KMS-11 (cell line): ENCODE results near the gene ATAD3A.

Source experiments
- H2AFZ ChIP-seq: fragments of 200-600 bp; sonication (generic); 2 replicates; pipeline ENCODE4 v1.6.1; 2016; ENCODE audit warnings: antibody characterized with exemption, mixed run types, low read depth
- H3K27ac ChIP-seq: fragments of 200-600 bp; sonication (generic); 2 replicates; pipeline ENCODE4 v1.6.1; 2016; ENCODE audit warnings: mild to moderate bottlenecking, mixed run types
- H3K27me3 ChIP-seq: fragments of 200-600 bp; sonication (generic); 2 replicates; pipeline ENCODE4 v1.6.1; 2017; ENCODE audit warnings: mild to moderate bottlenecking, low read depth, mixed run types, moderate library complexity; ENCODE audit not compliant: insufficient read depth
- H3K36me3 ChIP-seq: fragments of 200-600 bp; sonication (generic); 2 replicates; pipeline ENCODE4 v1.6.1; 2017; ENCODE audit warnings: mild to moderate bottlenecking, mixed run types; ENCODE audit not compliant: insufficient read depth
- H3K4me1 ChIP-seq: fragments of 200-600 bp; sonication (generic); 2 replicates; pipeline ENCODE4 v1.6.1; 2016; ENCODE audit warnings: mild to moderate bottlenecking, low read depth, mixed run types; ENCODE audit not compliant: poor library complexity, severe bottlenecking
- H3K4me2 ChIP-seq: fragments of 200-600 bp; sonication (generic); 2 replicates; pipeline ENCODE4 v1.7.0; 2016; ENCODE audit warnings: mild to moderate bottlenecking, mixed run types
- H3K4me3 ChIP-seq: fragments of 200-600 bp; sonication (generic); IDR thresholded peaks from 2 replicates; pipeline ENCODE4 v1.6.1; 2017; ENCODE audit warnings: low read depth, low read length, mixed read lengths; ENCODE audit not compliant: insufficient read depth
- H3K79me2 ChIP-seq: fragments of 200-600 bp; sonication (generic); 2 replicates; pipeline ENCODE4 v1.6.1; 2016; ENCODE audit warnings: low read depth, mixed run types; ENCODE audit not compliant: insufficient read depth
- H3K9ac ChIP-seq: fragments of 200-600 bp; sonication (generic); 2 replicates; pipeline ENCODE4 v1.6.1; 2016; ENCODE audit warnings: mild to moderate bottlenecking, mixed run types
- H4K20me1 ChIP-seq: fragments of 200-600 bp; sonication (generic); 2 replicates; pipeline ENCODE4 v1.6.1; 2016; ENCODE audit warnings: mild to moderate bottlenecking, mixed run types; ENCODE audit not compliant: insufficient read depth
- TF ChIP-seq, protein P1 (sequence below): fragments of 200-600 bp; sonication (generic); conservative IDR thresholded peaks from 2 replicates; pipeline ENCODE4 v1.6.1; 2017; ENCODE audit warnings: low read depth, mild to moderate bottlenecking, antibody characterized with exemption, low read length, moderate library complexity, mixed read lengths

The ATAD3A gene

DNA sequence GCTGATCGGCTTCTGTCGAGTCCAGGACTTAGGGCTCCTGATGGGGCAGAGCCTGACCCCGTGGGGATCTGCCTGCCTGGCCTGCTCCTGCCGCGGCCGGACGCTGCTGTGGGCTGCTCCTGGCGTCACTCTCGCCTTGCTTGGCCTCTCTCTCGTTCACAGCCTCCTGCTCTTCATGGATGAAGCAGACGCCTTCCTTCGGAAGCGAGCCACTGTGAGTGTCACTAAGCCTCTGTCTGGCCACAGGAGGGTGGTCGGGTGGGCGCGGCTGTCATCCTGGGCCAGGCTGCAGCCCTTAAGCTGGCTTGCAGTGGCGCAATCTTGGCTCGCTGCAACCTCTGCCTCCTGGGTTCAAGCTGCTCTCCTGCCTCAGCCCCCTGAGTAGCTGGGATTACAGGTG lies 24.3 kb upstream of the ATAD3A start:
- Histone ChIP-seq H3K27ac (no peak overlapping the region), H3K27me3 (no peaks in the 10 kb centered on the region), H4K20me1 (no peaks in the 10 kb centered on the region), H3K4me3 (no peak overlapping the region), H2AFZ (no peak overlapping the region), H3K4me2 (no peak overlapping the region), H3K9ac (no peak overlapping the region), H3K79me2 (no peaks in the 10 kb centered on the region; the same call in 1 of the 2 replicates), H3K36me3 (peaks cover 23% of the 10 kb centered on the region), H3K4me1 (no peaks in the 10 kb centered on the region)
- TF ChIP-seq, protein P1, sequence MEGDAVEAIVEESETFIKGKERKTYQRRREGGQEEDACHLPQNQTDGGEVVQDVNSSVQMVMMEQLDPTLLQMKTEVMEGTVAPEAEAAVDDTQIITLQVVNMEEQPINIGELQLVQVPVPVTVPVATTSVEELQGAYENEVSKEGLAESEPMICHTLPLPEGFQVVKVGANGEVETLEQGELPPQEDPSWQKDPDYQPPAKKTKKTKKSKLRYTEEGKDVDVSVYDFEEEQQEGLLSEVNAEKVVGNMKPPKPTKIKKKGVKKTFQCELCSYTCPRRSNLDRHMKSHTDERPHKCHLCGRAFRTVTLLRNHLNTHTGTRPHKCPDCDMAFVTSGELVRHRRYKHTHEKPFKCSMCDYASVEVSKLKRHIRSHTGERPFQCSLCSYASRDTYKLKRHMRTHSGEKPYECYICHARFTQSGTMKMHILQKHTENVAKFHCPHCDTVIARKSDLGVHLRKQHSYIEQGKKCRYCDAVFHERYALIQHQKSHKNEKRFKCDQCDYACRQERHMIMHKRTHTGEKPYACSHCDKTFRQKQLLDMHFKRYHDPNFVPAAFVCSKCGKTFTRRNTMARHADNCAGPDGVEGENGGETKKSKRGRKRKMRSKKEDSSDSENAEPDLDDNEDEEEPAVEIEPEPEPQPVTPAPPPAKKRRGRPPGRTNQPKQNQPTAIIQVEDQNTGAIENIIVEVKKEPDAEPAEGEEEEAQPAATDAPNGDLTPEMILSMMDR: no peak

DNA sequence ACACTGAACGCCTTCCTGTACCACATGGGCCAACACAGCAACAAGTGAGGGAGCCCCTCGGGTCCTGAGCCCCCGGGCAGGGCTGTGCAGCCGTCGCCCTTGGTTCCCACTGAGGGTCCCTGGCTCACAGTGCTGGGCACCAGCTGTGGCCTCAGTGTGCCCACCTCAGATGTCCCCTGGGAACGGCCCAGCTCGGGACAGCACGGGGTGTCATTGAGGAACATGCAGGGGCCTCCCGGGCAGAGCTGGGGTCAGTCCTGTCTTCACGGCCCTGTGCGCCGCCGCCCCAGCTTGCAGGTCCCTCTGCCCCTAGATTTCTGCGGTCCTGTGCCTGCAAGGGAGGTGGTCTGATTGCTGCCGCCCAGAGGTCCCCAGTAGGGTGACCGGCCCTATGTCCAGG lies 22.7 kb upstream of the ATAD3A start:
- no peaks in the 10 kb centered on the region for H4K20me1 ChIP-seq
- TF ChIP-seq, protein P1: no peak
- no peak overlapping the region for H2AFZ ChIP-seq
- H3K4me1 ChIP-seq: no peaks in the 10 kb centered on the region
- peaks cover 14% of the 10 kb centered on the region for H3K36me3 ChIP-seq
- no peak overlapping the region for H3K27ac ChIP-seq
- H3K27me3 ChIP-seq: no peaks in the 10 kb centered on the region
- H3K4me2 ChIP-seq: no peak overlapping the region
- H3K9ac ChIP-seq: no peak overlapping the region
- H3K79me2 ChIP-seq: no peaks in the 10 kb centered on the region; the same call in 1 of the 2 replicates
- no peak overlapping the region for H3K4me3 ChIP-seq

DNA sequence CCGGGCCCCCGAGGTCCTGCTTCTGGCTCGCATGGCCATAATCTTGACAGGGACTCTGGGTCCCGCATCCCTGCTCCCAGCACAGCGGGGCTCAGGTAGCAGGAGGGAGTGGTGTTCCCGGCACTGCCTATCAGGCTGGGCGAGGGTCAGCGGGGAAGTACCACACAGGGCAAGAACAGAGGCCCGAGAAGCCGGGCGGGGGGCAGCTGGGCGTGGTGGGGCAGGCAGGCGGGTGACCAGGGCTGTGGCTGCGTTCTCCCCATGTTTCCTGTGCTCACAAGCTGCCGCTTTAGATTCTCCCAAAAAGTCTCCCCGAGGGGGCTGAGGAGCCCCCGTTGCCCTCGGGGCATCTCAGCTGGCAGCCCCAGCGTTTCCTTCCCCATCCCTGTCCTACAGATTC lies 22.1 kb upstream of the ATAD3A start:
- H3K79me2 ChIP-seq: no peaks in the 10 kb centered on the region
- H3K27me3 ChIP-seq: no peaks in the 10 kb centered on the region
- H3K4me2 ChIP-seq: no peak overlapping the region
- H4K20me1 ChIP-seq: no peaks in the 10 kb centered on the region
- H3K9ac ChIP-seq: no peak overlapping the region
- no peak overlapping the region for H3K4me3 ChIP-seq
- no peak overlapping the region for H3K27ac ChIP-seq
- peaks cover 13% of the 10 kb centered on the region for H3K36me3 ChIP-seq
- no peak overlapping the region for H2AFZ ChIP-seq
- TF ChIP-seq, protein P1: no peak
- H3K4me1 ChIP-seq: no peaks in the 10 kb centered on the region

DNA sequence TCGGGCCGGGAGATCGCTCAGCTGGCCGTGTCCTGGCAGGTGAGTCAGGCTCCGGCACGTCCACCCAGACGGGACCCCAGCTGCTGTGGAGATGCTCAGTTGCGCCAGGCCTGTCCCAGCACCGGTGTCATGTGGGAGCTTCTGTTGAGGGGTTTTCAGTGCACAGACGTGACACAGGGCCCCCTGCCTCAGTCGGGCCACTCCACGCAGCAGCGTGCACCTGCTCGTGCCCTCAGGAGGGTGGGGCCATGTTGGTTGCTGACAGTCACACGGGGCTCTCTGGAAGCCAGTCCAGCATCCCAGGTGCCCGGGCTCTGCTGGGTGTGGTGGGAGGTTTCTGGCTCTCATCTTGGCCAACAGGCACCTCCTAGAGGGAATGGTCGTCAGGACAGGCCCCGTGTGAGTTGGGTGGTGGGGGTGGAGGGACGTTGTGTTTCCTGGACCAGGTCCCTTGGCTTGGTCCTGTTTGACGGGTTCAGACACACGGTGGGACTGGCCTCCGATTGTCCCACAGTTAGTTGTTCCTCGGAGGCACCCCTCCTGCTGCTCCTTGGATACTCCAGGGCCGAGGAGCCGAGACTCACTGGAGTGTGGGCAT lies 21.2 kb upstream of the ATAD3A start:
- H3K4me2 ChIP-seq: no peak overlapping the region
- H4K20me1 ChIP-seq: no peaks in the 10 kb centered on the region
- peaks cover 13% of the 10 kb centered on the region for H3K36me3 ChIP-seq

More for the DNA sequence above, 21.2 kb upstream of the ATAD3A start:
- Histone ChIP-seq H2AFZ (no peak overlapping the region), H3K79me2 (no peaks in the 10 kb centered on the region), H3K27me3 (no peaks in the 10 kb centered on the region), H3K9ac (no peak overlapping the region), H3K27ac (no peak overlapping the region), H3K4me3 (no peak overlapping the region), H3K4me1 (no peaks in the 10 kb centered on the region)
- TF ChIP-seq, protein P1: no peak
